ENCODE measurements around the gene GAA.

The GAA gene

GRCh38 chr17:80112471-80113032 is 11.2 kb downstream of the GAA start:
- H3K4me3 ChIP-seq (ENCODE audit: low read depth, low read length), result no peak overlapping the region
- TF ChIP-seq CTCF (conservative IDR thresholded peaks at IDR 0.05; ENCODE audit: low read depth, low read length), result no peak
- no peak for DNase-seq (ENCODE audit: low read depth)

GRCh38 chr17:80113033-80113484 is 11.7 kb downstream of the GAA start:
- TF ChIP-seq CTCF (conservative IDR thresholded peaks at IDR 0.05; ENCODE audit: low read depth, low read length), result no peak
- H3K4me3 ChIP-seq (ENCODE audit: low read depth, low read length), result no peak overlapping the region
- DNase-seq (ENCODE audit: low read depth), result no peak

GRCh38 chr17:80114758-80115157 is 13.4 kb downstream of the GAA start:
- DNase-seq (ENCODE audit: low read depth), result no peak
- H3K4me3 ChIP-seq (ENCODE audit: low read depth, low read length), result no peak overlapping the region
- no peak for TF ChIP-seq CTCF (conservative IDR thresholded peaks at IDR 0.05; ENCODE audit: low read depth, low read length)

- DNase-seq (ENCODE audit: low read depth), result no peak
- no peak overlapping the region for H3K4me3 ChIP-seq (ENCODE audit: low read depth, low read length)
- TF ChIP-seq CTCF (conservative IDR thresholded peaks at IDR 0.05; ENCODE audit: low read depth, low read length), result no peak
Observed at GRCh38 chr17:80115159-80115558, 13.8 kb downstream of the GAA start.

- no peak overlapping the region for H3K4me3 ChIP-seq (ENCODE audit: low read depth, low read length)
- no peak for DNase-seq (ENCODE audit: low read depth)
- TF ChIP-seq CTCF (conservative IDR thresholded peaks at IDR 0.05; ENCODE audit: low read depth, low read length), result no peak
Observed at GRCh38 chr17:80116276-80116920, 15.0 kb downstream of the GAA start.

- no peak for DNase-seq (ENCODE audit: low read depth)
- H3K4me3 ChIP-seq (ENCODE audit: low read depth, low read length), result no peak overlapping the region
- TF ChIP-seq CTCF (conservative IDR thresholded peaks at IDR 0.05; ENCODE audit: low read depth, low read length), result no peak
Observed at GRCh38 chr17:80116921-80117380, 15.6 kb downstream of the GAA start.

All from choroid plexus epithelial cell (primary cell).